Measurements from ENCODE around the gene HSDL1.

- TF ChIP-seq CTCF (IDR thresholded peaks at IDR 0.05; ENCODE audit: borderline replicate concordance, extremely low read depth, low read length, poor library complexity, severe bottlenecking) (no peak), EZH2 (IDR thresholded peaks at IDR 0.05; ENCODE audit: borderline replicate concordance, low read depth, low read length, severe bottlenecking) (no peak)
These were observed 5.9 kb upstream of the HSDL1 start for GRCh38 chr16:84150926-84151325.
